ENCODE results near the gene PTK7.
"Not testable (repeated sequence)": the region's sequence is repeated elsewhere in the genome, so short reads cannot be mapped to it uniquely, and the experiment has no call there.

PTK7 gene

DNA sequence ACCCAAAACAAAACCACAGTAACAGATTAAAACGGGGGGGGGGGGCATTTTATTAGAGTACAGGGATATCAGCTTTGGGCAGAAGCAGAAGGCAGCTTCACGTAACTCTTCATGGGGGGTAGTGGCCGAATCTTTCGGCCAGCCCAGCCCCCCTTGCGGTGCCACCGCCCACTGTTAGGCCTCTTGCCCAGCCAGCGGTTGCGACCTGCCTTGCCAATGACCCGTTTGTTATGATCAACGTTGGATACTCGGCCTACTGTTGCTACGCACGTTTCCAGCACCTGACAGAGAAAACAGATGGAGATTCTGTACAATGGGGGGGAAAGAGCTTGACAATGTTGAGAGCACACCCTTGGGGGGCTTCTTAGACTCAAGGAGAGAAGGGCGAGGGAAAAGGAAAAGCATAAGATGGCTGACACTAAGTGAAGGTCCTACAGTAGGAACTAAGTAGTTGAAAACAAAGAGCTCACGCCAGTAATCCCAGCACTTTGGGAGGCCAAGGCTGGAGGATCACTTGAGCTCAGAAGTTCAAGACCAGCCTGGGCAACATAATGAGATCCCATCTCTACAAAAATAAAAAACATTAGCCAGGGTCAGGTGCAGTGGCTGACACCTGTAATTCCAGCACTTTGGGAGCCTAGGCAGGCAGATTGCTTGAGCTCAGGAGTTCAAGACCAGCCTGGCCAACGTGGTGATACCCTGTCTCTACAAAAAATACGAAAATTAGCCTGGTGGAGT is 21.7 kb upstream of the PTK7 start:
- DNase-seq (ENCODE audit: low spot score) = no peak

DNA sequence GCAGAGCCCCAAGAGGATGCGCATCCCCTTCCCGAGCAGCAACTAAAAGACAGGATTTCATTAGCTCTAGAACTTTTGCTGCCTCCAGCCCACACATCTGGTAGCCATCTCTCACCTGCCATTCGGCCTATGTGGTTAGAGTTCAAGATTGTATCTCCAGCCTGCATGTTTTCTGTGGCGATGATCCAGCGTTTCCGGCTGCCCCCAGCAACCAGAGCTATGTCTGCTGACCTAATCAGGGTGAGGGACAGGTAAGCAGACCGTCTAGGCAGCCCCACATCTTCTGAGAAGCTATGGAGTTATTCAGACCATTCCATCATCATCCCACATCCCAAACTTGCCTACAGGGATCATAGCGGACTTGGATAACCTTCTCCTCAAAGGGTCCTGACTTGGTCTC is 20.1 kb upstream of the PTK7 start:
- DNase-seq (ENCODE audit: low spot score) = no peak

DNA sequence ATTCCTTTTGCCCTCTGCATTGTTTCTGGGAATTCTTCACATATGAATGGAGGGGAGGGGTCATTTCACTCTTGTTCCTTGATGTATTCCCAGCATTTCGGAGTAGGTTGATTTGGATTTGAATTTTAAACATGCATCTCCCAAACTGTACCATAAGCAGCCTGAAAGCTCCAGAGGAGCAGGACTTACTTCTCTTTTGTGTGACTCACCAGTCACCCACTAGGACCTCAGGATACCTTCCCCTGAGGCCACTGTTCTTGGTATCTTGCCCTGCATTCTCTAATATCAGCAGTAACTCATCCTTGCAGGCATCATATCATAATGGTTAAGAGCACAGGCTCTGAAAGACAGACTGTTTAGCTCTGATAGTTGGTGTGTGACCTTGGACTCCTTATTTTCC is 17.6 kb upstream of the PTK7 start:
- no peak for DNase-seq (ENCODE audit: low spot score)

DNA sequence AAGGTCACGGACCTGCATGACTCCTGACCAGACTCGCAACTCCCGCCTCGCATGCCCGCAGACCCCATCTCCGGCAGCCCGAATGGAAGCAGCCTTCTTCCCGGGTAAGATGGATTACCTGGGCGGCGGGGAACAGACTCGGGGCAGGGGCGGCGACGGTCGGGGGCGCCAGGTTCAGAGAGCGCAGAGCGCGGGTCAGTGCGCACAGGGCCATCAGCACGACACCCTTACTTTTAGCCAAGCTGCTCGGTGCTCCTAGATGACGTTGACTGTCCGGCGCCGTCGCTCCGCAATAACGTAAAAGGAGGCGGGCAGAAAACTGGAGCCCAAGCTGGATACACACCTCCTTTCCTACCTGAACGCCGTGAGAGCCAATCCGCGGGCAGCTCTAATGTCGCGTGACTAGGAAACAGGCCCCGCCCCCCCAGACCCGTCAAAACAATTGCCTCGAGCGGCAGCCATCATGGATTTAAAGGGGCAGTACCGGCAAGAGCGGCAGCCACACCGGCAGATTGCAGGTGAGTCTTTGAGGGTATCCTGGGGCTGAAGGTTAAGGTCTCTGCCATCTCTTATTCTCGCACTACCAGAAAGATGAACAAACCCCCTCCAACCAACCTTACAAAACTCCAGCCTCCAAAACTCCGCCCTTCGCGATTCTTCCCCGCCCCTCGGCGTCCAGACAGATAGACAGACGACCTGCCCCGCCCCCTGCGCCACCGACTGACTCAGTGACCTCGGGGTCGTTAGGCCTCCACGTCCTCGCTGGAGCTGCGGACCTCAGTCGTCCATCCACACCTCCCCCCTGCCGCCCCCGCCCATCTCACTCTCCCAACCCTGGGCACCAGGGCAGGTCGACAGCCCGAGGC is 16.7 kb upstream of the PTK7 start, which contains the start of the genes KLC4 and MRPL2:
KLC4 (plus strand) TSS at position 464 of the 866 bp plus-strand sequence. CDS start 1,705 bp downstream, outside the sequence.
MRPL2 (minus strand) TSS at position 267 of the 866 bp plus-strand sequence; CDS start at position 214, 53 bp downstream.
- DNase-seq (ENCODE audit: low spot score) = peak; percentile 100

DNA sequence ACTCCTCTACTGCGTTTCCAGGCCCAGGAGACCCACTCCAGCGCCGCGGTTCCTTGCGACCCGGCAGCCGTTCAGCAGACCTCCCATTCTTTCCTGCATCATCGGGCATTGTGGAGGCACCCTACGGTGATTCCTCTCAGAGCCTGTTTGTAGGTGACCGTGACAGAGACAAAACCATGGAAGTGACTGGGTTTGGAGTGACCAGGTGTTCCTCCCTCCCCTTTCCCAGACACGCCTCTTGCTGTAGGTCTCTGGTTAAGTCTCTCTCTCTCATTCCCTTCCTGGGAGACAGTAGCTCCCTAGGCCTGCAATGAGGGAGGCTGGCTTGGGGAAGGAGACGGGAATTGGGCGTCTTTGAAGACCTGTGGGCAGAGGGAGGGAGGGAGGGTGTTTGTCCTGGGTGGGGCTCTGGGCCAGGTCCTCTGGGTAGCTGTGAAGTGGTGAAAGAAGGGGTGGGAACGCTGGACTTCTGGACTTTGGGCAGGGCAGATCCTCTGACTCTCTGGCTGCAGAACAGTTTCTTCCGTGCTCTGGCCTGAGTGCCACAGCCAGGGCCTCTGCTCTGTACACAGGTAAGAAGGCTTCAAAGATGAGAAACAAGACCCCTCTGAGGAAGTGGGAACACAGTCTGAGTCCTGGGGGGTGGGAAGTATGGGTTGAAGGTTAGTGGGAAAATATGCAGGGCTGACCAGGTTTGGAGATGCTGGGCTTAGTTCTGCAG is 15.9 kb upstream of the PTK7 start:
- DNase-seq (ENCODE audit: low spot score) = no peak

DNA sequence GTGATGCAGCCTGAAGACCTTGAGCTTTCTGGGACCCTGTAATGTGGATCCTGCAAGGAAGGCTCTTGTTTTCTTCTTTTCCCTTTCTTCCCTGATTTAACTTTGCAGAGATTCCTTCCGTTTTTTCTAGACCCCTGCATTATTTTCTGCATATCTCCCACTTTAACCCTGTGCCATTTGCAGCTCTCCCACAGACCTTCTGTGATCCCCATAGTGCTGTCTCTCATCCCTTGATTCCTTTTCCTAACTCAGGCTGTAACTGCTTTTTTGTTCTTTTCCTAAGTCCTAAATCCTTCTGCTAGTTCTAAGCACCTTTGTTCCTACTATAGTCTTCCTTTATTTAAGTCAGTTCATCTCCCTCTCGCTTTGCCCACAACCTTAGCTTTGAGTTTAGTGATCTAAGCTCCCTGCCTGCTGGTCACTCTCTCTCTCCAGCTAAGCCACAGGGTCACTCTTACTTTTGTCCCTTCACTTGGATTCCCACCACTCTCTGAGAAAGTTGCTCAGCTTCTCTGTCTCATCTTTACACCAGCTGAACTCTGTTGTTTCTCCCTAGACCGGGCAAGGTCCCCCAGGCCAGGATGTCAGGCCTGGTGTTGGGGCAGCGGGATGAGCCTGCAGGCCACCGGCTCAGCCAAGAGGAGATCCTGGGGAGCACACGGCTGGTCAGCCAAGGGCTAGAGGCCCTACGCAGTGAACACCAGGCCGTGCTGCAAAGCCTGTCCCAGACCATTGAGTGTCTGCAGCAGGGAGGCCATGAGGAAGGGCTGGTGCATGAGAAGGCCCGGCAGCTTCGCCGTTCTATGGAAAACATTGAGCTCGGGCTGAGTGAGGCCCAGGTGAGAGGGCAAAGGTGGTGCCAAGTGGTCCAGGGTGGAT is 15.1 kb upstream of the PTK7 start:
- DNase-seq (ENCODE audit: low spot score) = no peak

DNA sequence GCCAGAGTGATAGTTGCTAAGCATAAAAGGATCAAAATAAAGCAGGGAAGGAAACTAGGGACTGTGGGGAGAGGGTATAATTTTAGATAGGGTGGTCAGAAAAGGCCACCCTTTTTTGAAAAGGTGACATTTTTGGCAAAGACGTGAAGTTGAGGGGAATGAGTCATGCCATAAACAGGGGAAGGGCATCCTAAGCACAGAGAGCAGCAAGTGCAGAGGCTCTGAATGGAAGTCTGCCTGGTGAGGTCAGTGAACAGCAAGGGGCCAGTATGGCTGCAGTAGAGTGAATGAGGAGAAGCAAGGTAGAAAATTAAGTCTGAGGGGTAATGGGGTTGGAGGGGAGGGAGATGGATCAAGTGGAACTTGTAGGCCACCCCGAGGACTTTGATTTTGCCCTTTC is 14.3 kb upstream of the PTK7 start:
- peak; percentile 36 for DNase-seq (ENCODE audit: low spot score)

DNA sequence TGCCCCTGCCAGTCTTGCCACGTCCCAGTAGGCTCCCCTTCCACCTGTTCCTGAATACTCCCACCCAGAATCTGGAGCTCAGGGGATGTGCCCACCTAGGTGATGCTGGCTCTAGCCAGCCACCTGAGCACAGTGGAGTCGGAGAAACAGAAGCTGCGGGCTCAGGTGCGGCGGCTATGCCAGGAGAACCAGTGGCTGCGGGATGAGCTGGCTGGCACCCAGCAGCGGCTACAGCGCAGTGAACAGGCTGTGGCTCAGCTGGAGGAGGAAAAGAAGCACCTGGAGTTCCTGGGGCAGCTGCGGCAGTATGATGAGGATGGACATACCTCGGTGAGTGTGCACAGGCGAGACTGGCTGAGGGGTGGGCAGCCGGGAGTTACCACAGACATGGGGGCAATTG is 13.3 kb upstream of the PTK7 start:
- DNase-seq (ENCODE audit: low spot score) = no peak

DNA sequence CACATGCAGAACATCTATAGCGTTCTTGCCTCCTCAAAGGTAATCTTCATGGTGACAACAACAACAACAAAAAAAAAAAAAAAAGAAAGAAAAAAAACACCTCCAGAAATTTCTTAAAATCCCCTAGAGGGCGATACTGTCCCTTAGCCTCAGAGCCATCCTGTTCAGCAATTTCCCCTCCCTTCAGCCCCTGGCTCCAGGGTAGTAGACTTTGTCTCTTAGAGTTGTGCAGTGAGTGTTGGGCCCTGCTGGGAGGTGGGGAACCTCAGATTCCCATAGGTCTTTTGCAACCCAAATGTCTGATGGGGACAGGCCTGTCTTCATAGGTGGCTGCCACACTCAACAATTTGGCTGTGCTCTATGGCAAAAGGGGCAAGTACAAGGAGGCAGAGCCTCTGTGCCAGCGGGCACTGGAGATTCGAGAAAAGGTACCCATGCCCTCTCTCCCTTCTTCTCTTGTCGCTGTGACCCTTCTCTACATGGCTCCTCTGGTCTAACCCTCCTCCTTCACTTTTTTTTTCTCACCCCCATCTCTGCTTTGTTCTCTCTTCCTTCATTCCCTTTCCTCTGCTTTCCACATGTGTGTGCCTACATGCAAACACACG is 6.0 kb upstream of the PTK7 start:
- peak; percentile 83 for DNase-seq (ENCODE audit: low spot score)

DNA sequence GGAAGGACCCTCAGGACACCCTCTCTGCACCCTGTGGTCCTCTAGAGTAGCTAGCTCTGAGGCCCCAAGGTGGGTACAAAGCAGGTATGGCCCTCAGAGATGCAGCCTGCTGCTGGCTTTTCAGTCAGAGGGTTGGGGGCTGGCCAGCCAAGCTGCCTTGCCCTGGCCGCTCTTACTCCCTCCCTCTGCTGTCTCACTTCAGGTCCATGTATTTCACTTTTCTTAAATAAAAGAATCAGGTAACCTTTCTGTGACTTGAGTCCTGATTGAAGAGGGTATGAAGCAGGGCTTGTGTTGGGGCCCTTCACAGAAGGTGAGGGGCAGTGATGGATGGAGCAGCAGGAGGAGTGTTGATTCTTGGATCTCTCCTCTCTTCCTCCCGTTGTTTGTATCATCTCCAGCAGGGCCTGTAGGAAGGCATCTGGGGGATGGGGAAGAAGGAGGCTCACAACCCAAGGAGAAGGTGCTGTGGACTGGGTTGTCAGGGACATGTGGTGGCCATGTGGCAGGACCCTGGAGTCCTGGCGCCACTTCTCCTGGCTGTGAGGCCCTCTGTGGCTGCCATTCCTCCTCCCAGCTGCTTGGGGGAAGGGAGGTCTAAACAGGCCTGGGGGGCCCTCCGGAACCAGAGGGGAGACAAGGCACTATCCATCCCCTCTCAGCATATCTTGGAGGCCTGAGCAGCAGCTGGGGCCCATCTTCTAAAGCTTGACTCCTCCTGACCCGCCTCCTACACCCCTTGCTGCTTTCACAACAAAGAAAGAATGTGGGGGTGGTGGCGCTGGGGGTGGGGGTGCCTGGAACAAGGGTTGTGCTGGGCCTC is 1.1 kb upstream of the PTK7 start:
- peak; percentile 71 for DNase-seq (ENCODE audit: low spot score)

DNA sequence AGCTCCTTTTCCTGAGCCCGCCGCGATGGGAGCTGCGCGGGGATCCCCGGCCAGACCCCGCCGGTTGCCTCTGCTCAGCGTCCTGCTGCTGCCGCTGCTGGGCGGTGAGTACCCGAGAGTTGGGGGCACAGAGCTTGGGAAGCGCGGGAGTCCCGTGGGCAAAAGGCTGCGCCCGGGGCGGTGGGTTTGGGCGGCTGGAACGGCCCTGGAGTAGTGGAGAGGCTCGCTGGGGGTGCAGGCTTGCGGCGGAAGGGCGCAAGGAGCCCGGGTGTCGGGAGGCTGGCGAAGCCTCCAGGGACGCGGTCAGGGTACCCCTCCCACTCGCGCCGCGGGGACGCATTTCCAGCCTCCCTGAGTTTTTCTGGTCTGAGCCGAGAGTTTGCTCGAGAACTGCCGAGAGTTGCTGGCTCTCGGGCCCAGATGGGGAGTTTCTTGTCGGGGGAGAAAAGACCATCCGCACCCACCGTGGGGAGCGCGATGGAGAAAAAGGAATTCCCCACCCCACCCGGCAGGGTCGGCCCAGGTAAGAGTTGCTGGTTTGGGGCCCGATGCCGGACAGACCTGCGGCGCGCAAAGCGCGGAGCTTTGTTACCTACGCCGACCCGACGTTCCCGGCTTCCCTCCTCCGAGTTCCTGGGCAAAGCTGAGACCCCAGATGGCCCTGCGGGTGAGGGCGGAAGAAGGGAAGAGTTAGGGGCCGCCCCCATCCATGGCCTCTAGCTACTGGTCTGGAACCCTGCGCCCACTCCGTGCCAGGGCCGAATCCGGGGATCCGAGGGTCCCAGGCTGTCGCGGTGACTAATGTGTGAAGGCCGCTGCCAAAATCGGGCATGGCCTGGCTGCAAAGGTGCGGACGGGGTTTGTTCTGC is 584 bp downstream of the PTK7 start:
- no peak for DNase-seq (ENCODE audit: low spot score)

DNA sequence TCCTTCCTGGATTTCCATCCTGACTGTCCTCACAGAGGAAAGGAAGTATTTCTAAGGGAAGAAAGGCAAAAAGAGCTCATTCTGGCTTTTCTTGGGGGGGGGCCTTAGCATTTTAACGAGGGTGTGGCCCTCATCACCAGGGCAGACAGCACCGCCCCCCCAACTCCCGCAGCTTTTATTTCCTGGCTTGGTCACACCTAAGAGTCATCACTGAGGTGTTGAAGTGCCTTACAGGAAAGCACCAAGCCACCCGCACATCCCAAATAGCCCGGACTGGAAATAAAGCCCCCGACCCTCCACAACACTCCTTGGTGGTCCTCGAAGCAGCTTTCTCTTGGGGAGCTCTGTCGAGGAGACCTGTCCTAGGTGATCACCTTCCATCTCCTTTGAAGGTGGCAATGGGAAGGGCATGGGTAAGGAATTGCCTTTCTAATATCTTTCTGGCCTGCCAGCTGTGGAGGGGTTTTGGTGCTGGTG is 1.3 kb downstream of the PTK7 start:
- no peak for DNase-seq (ENCODE audit: low spot score)

DNA sequence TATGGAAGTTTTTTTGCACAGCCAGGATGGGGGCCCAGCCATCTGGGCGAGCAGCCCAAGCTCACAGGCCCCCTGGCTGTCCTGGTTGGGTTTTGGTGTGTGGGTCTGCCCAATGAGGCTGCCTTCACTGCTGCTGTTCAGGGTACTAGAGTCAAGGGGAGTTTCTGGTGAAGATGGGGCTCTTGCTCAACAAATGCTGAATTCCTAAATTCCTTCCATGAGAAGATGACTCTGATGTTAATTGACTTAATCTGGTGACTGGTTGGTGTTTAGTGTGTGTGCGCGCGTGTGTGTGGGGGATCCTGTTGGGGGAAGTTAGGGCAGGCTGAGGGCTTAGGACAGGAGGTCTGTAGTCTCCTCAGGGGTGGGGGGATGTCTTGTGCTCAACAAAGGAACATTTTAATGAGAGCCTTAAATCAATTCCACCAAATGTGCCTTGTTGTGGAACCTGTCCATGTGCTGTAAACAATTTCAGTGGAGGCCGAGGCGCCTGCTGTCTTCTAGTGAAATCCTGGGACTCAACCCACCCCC is 1.9 kb downstream of the PTK7 start:
- no peak for DNase-seq (ENCODE audit: low spot score)

DNA sequence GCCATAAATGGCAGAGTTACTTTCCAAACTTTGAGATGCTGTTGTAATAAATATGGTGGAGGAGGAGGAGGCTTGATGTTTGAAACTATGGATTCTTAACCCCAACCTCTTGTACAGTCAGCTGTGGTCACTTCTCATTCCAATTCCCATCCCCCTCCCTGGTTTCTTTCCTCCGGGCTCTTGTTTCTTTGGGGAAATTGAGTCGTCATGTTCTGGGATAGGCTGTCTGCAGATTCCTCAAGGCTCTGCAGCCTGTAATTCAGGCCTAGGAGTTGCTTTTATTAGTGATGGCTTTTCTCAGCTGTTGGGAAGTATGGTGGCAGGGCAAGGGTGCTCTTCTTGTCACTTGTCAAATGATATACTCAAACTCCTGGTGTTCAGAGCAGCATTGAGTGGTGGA is 2.6 kb downstream of the PTK7 start:
- DNase-seq (ENCODE audit: low spot score) = no peak

DNA sequence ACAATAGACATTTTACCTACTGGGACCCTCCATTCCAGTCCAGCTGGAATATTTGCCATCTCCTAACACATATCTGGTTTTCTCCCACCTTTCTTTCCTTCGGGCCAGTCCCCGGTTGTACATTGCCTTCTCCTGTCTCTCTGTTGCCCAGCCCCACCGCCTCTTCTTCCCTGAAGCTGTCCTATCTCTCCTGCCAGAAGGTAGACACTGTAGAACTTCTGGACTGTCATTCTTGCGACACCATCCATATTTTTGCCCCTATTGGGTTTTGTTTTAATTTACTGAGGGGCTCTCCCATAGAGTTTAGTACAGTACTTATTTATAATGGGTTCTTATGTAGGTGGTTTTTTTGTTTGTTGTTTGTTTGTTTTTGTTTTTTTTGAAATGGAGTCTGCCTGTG is 4.9 kb downstream of the PTK7 start:
- DNase-seq (ENCODE audit: low spot score) = no peak

DNA sequence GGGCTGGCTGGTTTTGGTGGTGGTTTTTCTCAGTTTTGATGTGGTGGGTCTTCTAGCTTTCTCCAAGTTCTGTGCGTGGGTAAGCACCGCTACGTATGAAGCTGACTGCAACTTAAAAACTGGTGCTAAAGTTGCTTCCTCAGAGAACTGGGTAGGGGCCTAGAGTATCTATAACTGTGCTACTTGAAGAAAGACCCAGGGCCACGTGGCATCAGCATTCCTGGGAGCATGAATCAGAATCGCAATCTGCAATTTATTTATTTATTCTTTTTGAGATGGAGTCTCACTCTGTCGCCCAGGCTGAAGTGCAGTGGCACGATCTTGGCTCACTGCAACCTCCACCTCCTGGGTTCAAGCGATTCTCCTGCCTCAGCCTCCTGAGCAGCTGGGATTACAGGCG is 5.8 kb downstream of the PTK7 start:
- DNase-seq (ENCODE audit: low spot score) = not testable (repeated sequence)

DNA sequence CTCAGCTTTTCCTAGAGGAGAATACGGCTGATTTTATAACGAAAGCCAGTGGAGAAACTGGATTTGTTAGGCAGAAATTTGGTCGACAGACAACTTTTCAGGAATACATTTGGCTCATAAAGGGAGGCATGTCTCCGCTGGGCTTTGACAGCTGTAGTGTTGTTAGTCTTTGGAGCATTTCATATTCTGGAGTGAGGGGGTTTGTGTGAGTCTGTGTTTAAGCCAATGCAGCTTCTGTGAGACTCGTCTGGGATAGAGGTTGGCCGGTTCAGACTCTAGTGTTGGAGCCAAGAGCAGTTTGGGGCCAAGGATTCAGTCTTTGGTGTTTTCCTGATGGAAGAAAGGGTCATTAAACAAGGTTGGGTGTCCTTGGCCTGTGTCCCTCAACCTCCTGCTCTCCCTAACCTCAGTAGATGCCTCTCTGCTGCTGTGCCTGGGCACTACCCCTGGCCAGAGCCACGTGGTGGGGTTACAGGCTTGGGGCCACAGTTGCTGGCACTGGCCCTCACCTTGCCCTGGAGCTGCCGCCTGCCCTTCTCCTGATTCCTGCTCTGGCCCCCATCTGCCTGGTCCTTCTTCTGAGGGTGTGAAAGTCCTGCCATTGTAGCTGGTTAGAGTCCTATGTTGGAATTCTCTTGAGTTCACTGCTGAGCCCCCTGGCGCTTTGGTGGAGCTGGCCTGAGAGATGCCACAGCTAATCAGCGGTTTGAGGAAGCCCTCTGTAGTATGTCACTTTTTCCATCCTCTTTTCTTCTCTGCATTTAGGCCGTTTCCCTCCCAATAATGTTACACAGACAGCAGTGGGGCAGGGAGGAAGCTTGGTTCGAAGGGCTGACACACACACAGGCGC is 6.9 kb downstream of the PTK7 start:
- DNase-seq (ENCODE audit: low spot score) = no peak

Data from hepatic stellate cell (primary cell).